T-helper 1 cell treated with Interleukin-12 subunit alpha and Interleukin-12 subunit beta and Interleukin-4 antibody, amounts not matched to agents 30 ng/mL and 1 ng/mL, for 36 hours (primary cell): ENCODE data around the gene PUM1. TPM values are rescaled to one million over a fixed set of nuclear protein-coding genes. Genes with fewer than 3 reads are reported as not detected.

Experiments
- intact Hi-C: fragments of 100-400 bp; cut with micrococcal nuclease; formaldehyde crosslinking; loops from one replicate; pipeline ENCODE4 v1.15.1; 2024
- total RNA-seq: library from RNA; stranded (reverse); gene quantifications from 2 replicates; pipeline ENCODE4 v1.2.3, GENCODE V29; 2022

Gene PUM1
- total RNA-seq, 1 donor from 2014 or later: 119 TPM

DNA sequence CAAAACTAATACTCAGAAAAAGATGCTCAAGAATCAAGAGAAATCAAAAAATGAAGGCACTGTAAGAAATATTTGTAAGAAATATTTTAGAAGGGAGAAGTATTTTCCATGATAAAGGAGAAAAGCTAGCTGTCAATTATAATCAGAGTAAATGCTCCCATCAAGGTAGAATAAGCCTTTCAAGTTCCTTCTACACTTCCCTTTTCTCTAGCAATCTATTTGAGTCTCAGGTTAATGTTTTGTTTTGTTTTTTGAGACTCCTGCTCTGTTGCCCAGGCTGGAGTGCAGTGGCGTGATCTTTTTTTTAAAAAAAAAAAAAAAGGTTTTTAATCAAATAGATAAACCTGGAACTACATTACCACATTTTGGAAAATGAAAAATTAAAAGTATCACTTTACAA lies 33.3 kb downstream of the PUM1 start:
- intact Hi-C loops: no loop called here

DNA sequence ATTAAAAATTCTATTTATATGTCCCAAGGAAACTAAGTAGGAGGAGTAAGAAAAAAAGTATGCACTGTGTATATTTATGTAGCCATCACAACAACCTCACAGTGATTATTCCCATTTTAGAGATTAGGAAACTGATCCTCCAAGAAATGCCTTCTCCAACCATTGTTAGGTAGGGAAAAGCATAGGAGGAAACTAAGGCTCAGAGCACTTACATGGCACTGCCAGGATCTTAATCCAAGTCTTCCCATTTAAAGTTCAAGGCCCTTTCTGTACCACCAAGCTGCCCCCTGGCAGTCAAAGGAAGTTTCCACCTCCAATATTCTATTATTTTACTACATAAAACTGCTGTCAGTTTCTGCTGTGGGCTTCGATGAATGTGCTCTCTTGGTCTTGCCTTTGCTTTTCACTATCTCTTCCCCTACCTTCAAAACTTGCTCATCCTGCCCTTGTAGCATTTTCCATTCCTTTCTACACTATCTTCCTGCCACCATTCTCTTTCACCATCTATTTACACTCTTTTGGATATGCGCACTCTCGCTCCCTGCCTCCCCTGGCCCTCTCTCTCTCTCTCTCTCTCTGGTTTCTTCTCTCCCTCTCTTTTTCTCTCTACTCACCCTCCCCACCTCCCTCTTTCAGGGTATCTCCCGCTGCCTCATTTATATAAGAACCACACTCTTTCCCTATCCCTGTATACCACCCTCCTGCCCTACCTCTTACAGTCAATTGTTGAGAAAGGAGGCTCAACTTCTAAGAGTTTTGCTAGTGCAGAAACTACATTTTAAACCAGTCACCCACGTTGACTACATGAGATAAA lies 34.0 kb downstream of the PUM1 start:
- intact Hi-C loops: no loop called here

DNA sequence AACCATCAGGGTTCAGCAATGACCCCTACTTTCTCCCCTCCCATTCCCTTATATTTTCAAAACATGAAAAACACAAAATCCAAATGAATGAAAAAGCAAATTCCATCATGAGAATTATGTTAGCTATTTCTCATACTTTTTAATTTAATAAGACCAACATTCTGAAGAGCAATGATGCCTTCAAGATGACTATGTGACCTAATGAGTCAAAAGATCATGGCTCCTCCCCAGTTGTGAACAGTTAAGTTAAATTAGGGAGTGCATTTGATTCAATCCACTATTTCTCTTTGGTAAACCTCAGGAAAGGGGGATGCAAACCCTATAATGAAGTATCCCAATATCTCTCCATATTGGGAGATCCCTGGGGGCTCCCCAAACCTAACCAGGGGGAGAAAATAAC lies 36.5 kb downstream of the PUM1 start:
- intact Hi-C loops: no loop called here

DNA sequence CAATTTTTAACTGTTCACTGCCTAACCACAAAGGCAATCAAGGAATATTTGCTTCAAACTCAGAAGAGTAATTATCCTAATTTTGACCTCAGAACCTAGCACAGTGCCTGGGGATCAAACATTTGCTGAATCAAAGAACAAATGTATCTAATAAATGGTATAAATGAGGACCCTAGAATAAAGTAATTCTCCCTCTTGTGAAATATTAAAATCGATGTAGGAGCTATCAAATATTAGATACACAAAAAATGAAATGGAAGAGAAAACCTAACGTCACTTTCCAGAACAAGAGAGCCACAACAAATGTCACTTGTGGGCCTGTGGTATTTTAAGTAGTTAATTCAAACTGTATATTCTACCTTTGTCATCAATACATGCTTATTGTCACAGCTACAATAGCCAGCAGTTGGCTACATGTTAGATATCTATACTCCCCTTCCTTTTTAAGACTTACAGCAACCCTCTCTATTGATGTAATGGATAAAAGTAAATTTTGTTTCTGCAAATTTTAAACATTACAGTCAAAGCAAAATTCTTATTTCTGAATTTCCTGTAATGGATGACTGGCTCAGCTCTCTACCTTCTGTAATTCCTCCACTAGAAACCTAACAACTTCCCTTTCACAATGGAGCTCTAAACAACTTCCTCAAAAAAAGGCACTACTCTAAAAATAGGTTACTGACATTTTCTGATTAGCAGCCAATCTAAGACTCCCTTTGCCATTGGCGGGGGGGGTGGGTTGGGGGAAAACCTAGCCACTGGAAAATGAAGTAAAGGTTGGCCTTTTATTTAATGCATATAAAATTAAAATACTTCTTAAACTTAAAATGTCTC lies 37.6 kb downstream of the PUM1 start:
- intact Hi-C loops: no loop called here

DNA sequence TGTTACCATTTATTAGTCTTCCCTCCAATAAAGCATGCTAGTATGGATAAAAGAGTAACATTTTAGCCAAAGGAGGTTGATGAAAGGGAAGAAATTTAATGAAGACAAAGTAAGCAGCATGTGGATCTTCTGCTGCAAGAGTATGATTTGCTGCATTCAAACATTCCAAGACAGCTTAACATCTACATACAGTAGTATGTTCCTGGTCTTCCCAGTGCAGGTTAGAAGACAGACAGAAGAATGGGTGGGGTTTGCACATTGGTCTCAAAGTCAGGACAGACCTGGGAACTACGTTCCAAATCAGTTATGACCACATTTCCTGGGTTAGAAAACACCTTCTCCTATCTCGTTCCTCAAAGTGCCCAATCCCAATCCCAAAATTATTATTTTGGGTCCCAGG lies 43.3 kb downstream of the PUM1 start:
- intact Hi-C loops: no loop called here

DNA sequence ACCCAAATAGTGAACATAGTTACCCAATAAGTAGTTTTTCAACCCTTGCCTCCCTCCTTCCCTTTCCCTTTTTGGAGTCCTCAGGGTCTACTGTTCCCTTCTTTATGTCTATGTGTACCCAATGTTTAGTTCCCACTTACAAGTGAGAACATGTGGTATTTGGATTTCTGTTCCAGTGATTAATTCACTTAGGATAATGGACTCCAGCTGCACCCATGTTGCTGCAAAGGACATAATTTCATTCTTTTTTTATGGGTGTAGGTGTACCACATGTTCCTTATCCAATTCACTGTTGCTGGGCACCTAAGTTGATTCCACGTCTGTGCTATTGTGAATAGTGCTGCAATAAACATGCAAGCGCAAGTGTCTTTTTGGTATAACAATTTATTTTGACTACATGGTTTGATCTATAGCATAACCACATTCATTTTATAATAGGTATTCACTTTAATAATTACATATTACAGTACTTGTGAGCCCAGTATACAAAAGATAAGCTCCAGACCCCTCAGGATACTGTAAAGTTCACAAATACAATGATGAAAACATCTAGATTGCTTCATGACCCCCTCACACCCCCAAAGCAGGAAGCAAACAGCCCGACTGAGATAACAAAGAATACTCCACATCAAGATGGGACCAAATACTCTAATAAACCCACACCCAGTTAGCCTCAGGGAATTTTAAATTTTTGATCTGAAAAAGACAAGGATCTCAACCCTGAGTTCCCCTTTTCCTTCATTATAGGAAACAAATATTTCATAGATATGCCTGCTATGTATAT lies 45.3 kb downstream of the PUM1 start:
- intact Hi-C loops: no loop called here

DNA sequence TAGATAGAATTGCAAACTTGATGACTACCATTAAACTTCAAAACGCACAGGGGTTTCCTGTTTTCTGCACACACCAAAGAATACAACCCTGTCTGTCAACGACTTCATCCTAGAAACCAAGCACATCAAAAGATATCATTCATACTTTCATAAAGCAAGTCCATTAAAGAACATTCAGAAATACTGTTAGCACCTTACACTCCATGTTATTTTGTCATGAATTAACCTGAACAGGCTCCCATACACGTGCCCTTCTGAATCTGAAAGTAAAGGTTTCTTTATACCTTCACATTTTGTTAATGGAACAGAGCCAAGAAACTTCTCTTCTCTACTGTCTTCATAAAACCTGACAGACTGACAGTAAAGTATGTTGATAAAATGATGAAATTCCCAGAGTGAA lies 46.1 kb downstream of the PUM1 start:
- intact Hi-C loops: loop anchor here (10.0 kb wide), 1 partner anchor 55 kb away; no protein-coding TSS in a partner anchor

DNA sequence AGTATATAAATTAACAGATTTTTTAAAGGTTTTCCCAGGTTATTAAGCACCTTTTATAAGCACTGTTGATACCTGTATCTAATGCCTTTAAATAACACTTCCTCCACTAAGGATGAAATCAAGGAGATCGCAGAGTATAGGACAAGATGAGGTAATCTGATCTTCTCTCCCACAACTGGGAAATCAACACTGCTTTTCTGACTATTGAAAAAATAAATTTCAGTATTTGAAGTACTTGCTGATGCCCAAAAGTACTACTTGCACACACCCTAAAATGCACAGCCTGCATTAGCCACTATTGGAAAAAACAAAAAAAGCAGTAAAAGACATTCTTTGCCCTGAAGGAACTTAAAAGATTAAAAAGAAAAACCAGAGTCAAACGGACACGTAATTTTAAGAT lies 48.6 kb downstream of the PUM1 start:
- intact Hi-C loops: loop anchor here (10.0 kb wide), 1 partner anchor 52 kb away; no protein-coding TSS in a partner anchor

DNA sequence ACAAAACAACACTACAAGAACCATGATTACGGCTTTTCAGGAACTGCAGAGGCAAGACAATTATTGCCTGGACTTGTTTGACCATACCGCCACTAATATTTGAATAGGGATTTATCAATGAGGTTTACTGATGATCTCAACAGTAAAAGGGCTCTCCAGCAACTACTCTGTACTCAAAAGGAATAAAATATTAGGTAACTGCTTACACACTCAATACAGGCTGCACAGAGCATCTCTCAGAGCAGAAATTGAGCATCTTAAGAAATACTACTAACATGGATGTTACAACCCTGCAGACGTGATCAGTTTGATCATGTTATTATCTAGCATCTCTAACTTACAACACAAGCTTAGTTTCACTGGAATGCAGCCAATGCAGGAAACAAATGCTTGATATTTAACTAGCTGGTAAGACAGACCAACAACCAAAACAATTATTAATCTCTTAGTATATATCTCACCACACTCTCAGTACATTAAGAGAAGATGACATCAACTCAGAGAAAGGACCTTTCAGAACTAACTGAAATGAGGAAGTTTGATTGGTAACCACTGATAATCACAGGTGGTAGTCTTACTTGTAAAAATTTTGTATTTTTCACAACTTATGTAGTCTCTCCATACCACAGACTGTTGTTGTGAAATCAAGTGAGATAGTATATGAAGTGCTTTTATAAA lies 52.2 kb downstream of the PUM1 start:
- intact Hi-C loops: loop anchor here (10.0 kb wide), 1 partner anchor 49 kb away; no protein-coding TSS in a partner anchor

DNA sequence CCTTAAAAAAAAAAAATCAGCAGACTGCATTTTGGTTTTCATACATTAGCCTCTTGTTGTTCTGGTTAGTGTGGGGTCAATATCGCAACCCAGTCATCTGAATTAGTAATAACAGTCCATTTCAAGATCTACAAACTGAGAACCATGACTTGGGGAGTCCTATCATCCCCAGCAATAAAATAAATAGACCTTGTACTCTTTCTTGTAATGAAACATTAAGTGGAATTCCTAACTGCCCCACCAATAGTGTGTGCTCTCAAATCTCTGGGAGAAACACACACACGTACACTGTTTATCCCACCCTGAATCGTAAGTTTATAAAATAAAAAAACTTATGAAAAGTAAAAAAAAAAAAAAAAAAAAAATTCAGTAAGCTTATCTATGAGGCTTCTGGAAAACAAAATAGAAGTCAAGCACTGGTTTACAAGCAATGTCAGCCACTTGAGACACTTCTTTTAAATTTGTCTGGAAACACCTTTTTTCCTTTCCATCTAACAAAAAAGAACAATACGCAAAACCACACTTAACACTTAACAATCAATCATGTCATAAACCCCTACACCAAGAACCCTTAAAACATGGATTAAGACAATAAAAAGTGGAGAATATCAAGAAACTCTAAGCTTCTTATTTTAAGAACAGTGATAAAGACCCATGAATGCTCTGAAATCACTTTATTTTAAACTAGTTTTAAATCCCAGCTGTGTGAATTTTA lies 53.1 kb downstream of the PUM1 start:
- intact Hi-C loops: loop anchor here (10.0 kb wide), 1 partner anchor 48 kb away; no protein-coding TSS in a partner anchor

DNA sequence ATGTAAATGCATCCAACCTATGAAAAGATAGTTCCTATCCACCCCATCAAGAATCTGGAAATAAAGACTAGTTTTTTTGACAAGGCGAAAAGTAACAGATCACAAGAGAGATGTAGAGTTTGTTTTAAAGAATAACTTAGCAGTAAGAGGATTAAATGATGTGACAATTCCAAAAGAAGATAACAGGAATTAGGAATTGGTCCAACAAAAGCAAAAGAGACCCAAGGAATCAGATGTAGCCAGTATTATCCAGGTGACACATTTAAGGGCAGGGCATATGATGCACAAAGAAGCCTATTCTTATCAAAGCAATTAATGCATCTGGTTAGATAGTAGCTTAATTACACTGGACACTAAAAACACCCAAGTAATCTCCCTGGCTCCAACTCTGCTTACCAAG lies 53.8 kb downstream of the PUM1 start:
- intact Hi-C loops: loop anchor here (2.0 to 10.0 kb wide), 2 partner anchors 47 to 53 kb away; partner anchors contain the start of gene PUM1

DNA sequence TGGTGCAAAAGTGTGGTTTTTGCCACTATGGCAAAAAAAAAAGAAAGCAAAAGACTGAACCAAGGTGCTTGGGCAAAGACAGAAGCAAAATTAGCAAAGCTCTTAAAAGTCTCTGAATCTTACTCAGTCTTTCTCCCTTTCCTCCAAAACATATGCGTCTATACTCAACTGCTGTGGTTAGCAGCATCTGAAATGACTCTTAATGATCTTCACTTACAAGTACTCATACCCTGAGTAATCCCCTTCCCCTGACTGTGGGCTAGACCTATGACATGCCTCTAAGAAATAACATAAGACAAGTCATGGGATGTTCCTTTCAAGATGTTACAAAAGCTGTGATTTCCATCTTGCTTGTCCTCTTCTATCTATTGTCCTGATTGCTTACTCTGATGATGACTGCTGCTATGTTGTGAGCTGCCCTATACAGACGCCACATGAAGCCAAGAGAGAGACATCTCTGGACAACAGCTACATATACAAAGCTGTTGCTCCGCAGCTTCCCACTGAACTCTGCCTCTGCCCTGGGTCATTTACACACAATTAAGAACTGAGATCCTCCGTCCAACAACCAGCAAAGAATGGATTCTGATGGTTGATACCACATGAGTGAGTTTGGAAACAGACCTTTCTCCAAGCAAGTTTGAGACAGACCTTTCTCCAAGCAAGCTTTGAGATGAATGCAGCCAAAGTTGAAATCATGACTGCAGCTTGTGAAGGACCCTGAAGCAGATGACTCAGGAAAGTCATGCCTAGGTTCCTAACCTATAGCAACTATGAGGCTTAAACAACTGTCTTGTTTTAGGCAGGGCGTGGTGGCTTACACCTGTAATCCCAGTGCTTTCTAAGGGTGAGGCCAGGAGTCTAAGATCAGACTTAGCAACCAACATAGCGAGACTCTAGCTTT lies 55.2 kb downstream of the PUM1 start:
- intact Hi-C loops: loop anchor here (2.0 to 10.0 kb wide), 2 partner anchors 46 to 54 kb away; partner anchors contain the start of gene PUM1

DNA sequence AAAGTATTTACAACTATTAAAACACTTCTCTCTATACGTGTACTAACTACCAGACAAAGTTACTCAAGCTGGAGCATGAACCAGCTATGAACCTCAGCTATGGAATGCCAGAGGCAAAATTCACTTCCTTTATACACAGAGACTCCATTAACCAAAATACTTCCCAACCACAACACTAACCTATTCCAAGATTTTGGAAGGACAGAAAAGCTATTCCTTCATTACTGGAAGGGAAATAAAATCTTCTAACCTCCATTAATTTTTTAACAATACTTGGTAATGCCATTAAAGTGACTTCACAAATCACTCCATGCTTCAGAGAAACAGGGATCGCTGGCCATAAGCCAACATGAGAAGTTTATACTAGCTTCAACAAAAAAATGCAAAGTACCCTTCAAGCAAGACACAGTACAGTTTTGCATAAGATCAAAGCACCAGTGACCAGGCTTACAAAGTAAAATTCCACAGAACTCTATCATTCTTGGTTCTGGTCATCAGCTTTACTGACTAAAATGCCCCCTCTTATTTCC lies 58.0 kb downstream of the PUM1 start:
- intact Hi-C loops: no loop called here

DNA sequence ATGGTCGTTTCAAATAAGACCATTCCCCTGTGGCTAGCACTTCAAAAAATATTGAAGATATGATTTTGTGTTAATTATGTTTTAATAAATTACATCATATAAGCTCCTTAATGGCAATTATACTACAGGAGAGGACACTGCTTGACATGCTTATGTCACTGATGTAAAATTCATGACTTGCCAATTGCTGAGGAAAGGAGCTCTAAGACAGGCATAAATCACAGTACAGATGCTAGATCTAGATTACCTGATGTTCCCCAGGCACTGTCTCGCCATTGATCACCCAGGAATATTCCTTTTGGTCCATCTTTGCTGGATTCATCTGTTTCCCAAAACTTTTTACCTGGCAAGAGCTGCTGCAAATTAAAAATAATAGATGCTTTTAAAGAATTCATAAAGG lies 58.8 kb downstream of the PUM1 start:
- intact Hi-C loops: no loop called here

DNA sequence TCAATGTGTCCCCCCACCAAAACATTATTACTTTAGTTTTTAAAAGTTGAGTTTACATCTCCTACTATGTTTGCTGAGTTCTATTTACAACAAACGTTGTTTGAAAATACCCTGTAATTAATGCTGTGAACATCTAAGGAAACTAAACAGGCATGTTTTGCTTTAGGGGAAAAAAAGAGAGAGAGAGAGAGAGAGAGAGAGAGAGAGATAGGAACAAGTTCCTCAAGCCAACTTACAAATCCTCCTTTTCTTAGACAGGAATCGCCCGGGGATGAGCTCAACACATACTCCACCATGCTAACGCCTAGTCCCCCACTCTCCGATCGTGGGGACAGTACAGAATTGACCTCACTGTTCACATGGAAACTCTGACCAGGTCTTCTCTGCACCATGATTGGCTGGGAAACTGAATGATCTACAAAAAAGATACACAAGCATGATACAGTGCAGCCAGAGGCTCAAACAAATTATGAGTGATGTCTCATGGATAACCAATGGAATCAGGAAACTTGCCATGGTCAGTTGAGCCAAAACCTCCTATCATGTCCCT lies 59.8 kb downstream of the PUM1 start:
- intact Hi-C loops: no loop called here

DNA sequence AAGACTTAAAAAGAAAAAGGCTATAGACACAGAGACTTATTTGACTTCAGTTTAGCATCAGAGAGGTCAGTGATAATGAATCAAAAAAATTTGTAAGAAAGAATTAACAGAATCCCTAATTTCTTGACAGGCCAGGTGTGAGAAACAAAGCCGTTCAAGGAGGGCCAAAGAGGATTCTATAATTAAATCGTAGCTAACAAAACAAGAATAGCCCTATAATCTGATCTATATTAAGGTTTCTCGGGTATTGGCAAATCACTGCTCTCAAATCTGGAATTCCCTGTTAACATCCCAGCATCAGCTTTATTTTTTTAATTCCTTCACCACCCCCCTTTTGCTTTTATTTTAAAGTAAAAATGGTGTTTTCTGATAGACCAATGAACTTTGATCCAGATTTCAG lies 60.3 kb downstream of the PUM1 start:
- intact Hi-C loops: no loop called here

DNA sequence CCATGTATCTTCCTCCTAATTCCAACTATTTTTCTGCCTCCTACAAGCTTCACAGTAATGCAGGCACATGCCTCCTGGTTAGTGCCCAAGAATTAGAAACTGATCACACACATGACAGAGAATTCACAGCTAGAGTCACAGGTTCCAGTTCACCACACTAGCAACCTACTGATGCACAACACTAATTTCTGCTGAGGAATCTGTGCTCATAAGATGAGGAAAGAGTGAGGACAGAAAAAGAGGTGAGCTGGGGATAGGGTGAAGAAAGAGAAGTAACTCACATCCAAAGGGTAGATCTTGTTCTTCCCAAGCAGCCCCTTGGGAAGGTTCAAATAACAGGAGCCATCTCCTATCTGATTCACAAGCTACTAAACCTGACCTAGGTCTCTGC lies 61.3 kb downstream of the PUM1 start:
- intact Hi-C loops: no loop called here

DNA sequence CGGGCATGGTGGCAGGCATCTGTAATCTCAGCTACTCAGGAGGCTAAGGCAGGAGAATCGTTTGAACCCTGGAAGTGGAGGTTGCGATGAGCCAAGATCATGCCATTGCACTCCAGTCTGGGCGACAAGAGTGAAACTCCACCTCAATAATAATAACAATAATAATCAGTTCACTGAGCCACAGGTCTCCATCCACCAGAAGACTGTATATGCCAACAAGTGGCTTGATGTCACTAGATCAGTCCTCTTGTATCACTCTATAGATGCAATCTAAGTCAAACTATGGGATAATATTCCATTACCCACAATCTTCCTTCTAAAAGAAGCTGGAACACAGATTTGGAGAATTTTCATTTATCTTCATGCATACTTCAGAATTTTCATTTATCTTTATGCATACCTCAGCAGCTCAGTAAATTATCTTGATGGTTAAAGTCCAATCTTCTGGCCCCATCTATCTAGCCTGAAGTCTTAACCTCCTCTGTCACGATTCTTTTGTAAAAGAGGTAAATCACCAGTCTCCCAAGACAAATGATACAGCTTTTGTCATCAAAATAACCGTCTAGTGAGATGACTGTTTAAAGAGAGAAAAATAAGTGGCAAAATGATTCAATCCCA lies 61.8 kb downstream of the PUM1 start:
- intact Hi-C loops: no loop called here
